ENCODE results near the gene KAZN.

GRCh38 chr1:14614341-14614740 is 15.9 kb downstream of the KAZN start:
- TF ChIP-seq CTCF (IDR thresholded peaks at IDR 0.05; ENCODE audit: low read length): no peak
- no peak for TF ChIP-seq EZH2 (optimal IDR thresholded peaks at IDR 0.05; ENCODE audit: low read depth, low read length)

Data from MM.1S (cell line).